GM12878 (cell line): ENCODE data around the gene RRP1B.

ENCODE experiments used
- ASH2L ChIP-seq: fragments of 300-600, 200-600 bp; sonication (generic); IDR thresholded peaks from 2 replicates; pipeline ENCODE4 v1.6.1; 2017; ENCODE audit warnings: low read depth, mild to moderate bottlenecking, borderline replicate concordance
- BCL11A ChIP-seq: IDR thresholded peaks from 2 replicates; pipeline ENCODE4 v1.6.1; 2011; ENCODE audit warnings: low read depth, low read length
- CREM ChIP-seq: IDR thresholded peaks from 2 replicates; pipeline ENCODE4 v1.6.1; 2014; ENCODE audit warnings: antibody characterized with exemption, low read depth
- FOS ChIP-seq: IDR thresholded peaks from 3 replicates; pipeline ENCODE4 v1.6.1; 2011; ENCODE audit warnings: borderline replicate concordance; ENCODE audit not compliant: insufficient read length; ENCODE audit errors: extremely low read depth
- POLR2A ChIP-seq: IDR thresholded peaks from 2 replicates; pipeline ENCODE4 v1.6.1; 2011; ENCODE audit warnings: low read depth, mild to moderate bottlenecking, low read length
- POLR2AphosphoS5 ChIP-seq: IDR thresholded peaks from 2 replicates; pipeline ENCODE4 v1.6.1; 2011; ENCODE audit warnings: mild to moderate bottlenecking, low read length, inconsistent platforms
- SPI1 ChIP-seq: IDR thresholded peaks from 2 replicates; pipeline ENCODE4 v1.6.1; 2011; ENCODE audit warnings: low read depth, mild to moderate bottlenecking, low read length, moderate library complexity, borderline replicate concordance; ENCODE audit not compliant: insufficient read depth
- SREBF2 ChIP-seq: IDR thresholded peaks from 2 replicates; pipeline ENCODE4 v1.6.1; 2012; ENCODE audit warnings: mild to moderate bottlenecking, low read length
- TCF12 ChIP-seq: IDR thresholded peaks from 2 replicates; pipeline ENCODE4 v1.6.1; 2011; ENCODE audit warnings: low read depth, mild to moderate bottlenecking, low read length
- TF ChIP-seq, protein P1 (sequence below): fragments of 450-650 bp; IDR thresholded peaks from 2 replicates; pipeline ENCODE4 v1.6.1; 2017; ENCODE audit warnings: mild to moderate bottlenecking
- TF ChIP-seq, protein P2 (sequence below), 3 experiments: IDR thresholded peaks in 2 of 3; conservative IDR thresholded peaks in 1 of 3; 2 replicates each; pipeline ENCODE4 v1.5.1; 2011; ENCODE audit warnings: low read depth in 3 of 3, low read length in 3 of 3, mild to moderate bottlenecking in 3 of 3, control low read depth in 2 of 3, moderate library complexity in 2 of 3, inconsistent platforms in 1 of 3, mixed read lengths in 1 of 3; ENCODE audit not compliant: control insufficient read depth in 2 of 3, insufficient read depth in 1 of 3; ENCODE audit errors: extremely low read depth in 1 of 3
- TF ChIP-seq, protein P3 (sequence below): fragments of 150-350 bp; IDR thresholded peaks from 2 replicates; pipeline ENCODE4 v1.6.1; 2016; ENCODE audit warnings: low read depth, low read length
- TF ChIP-seq, protein P4 (sequence below): IDR thresholded peaks from 2 replicates; pipeline ENCODE4 v1.6.1; 2012; ENCODE audit warnings: improper control_type of control experiment, low read depth, low read length; ENCODE audit not compliant: insufficient replicate concordance

DNA sequence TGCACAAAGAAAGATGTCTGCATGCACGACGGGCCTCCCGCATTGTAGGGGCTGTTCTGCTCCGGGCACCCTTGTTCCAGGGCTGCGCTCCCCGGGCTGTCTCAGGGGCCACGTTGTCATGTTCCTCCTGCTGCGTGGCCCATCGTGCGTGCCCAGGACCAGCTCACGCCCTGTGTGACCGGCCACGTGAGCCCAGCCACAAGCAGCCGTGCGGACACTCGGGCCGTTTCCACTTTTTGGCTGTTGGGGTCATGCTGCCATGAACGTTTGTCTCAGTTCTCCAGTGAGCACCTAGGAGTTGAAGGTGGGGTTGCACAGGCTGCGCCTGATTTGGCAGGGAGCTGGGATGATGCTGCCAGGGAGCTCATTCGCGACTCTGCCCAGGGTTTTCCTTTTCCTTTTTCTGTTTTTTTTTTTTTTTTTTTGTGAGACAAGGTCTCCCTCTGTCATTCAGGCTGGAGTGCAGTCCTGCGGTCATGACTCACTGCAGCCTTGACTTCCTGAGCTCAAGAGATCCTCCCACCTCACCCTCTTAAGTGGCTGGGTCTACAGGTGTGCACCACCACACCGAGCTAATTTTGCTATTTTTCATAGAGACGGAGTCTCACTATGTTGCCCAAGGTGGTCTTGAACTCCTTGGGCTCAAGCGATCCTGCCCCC lies 77.0 kb downstream of the RRP1B start:
- TF ChIP-seq SPI1, result no peak
- TF ChIP-seq, protein P1, sequence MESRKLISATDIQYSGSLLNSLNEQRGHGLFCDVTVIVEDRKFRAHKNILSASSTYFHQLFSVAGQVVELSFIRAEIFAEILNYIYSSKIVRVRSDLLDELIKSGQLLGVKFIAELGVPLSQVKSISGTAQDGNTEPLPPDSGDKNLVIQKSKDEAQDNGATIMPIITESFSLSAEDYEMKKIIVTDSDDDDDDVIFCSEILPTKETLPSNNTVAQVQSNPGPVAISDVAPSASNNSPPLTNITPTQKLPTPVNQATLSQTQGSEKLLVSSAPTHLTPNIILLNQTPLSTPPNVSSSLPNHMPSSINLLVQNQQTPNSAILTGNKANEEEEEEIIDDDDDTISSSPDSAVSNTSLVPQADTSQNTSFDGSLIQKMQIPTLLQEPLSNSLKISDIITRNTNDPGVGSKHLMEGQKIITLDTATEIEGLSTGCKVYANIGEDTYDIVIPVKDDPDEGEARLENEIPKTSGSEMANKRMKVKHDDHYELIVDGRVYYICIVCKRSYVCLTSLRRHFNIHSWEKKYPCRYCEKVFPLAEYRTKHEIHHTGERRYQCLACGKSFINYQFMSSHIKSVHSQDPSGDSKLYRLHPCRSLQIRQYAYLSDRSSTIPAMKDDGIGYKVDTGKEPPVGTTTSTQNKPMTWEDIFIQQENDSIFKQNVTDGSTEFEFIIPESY, result no peak
- TF ChIP-seq BCL11A, result no peak
- TF ChIP-seq POLR2AphosphoS5, result no peak
- TF ChIP-seq, protein P2, sequence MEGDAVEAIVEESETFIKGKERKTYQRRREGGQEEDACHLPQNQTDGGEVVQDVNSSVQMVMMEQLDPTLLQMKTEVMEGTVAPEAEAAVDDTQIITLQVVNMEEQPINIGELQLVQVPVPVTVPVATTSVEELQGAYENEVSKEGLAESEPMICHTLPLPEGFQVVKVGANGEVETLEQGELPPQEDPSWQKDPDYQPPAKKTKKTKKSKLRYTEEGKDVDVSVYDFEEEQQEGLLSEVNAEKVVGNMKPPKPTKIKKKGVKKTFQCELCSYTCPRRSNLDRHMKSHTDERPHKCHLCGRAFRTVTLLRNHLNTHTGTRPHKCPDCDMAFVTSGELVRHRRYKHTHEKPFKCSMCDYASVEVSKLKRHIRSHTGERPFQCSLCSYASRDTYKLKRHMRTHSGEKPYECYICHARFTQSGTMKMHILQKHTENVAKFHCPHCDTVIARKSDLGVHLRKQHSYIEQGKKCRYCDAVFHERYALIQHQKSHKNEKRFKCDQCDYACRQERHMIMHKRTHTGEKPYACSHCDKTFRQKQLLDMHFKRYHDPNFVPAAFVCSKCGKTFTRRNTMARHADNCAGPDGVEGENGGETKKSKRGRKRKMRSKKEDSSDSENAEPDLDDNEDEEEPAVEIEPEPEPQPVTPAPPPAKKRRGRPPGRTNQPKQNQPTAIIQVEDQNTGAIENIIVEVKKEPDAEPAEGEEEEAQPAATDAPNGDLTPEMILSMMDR (IDR thresholded peaks at IDR 0.05 in 2 of 3, conservative IDR thresholded peaks at IDR 0.05 in 1 of 3; ENCODE audit: control insufficient read depth in 2 of 3, extremely low read depth in 1 of 3, insufficient read depth in 1 of 3, low read depth in 3 of 3, low read length in 3 of 3), result no peak
- no peak; the same call in 1 of the 2 replicates for TF ChIP-seq POLR2A
- TF ChIP-seq ASH2L, result no peak
- TF ChIP-seq, protein P3, sequence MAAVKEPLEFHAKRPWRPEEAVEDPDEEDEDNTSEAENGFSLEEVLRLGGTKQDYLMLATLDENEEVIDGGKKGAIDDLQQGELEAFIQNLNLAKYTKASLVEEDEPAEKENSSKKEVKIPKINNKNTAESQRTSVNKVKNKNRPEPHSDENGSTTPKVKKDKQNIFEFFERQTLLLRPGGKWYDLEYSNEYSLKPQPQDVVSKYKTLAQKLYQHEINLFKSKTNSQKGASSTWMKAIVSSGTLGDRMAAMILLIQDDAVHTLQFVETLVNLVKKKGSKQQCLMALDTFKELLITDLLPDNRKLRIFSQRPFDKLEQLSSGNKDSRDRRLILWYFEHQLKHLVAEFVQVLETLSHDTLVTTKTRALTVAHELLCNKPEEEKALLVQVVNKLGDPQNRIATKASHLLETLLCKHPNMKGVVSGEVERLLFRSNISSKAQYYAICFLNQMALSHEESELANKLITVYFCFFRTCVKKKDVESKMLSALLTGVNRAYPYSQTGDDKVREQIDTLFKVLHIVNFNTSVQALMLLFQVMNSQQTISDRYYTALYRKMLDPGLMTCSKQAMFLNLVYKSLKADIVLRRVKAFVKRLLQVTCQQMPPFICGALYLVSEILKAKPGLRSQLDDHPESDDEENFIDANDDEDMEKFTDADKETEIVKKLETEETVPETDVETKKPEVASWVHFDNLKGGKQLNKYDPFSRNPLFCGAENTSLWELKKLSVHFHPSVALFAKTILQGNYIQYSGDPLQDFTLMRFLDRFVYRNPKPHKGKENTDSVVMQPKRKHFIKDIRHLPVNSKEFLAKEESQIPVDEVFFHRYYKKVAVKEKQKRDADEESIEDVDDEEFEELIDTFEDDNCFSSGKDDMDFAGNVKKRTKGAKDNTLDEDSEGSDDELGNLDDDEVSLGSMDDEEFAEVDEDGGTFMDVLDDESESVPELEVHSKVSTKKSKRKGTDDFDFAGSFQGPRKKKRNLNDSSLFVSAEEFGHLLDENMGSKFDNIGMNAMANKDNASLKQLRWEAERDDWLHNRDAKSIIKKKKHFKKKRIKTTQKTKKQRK, result no peak
- no peak for TF ChIP-seq FOS
- no peak for TF ChIP-seq CREM
- TF ChIP-seq TCF12, result no peak
- TF ChIP-seq, protein P4, sequence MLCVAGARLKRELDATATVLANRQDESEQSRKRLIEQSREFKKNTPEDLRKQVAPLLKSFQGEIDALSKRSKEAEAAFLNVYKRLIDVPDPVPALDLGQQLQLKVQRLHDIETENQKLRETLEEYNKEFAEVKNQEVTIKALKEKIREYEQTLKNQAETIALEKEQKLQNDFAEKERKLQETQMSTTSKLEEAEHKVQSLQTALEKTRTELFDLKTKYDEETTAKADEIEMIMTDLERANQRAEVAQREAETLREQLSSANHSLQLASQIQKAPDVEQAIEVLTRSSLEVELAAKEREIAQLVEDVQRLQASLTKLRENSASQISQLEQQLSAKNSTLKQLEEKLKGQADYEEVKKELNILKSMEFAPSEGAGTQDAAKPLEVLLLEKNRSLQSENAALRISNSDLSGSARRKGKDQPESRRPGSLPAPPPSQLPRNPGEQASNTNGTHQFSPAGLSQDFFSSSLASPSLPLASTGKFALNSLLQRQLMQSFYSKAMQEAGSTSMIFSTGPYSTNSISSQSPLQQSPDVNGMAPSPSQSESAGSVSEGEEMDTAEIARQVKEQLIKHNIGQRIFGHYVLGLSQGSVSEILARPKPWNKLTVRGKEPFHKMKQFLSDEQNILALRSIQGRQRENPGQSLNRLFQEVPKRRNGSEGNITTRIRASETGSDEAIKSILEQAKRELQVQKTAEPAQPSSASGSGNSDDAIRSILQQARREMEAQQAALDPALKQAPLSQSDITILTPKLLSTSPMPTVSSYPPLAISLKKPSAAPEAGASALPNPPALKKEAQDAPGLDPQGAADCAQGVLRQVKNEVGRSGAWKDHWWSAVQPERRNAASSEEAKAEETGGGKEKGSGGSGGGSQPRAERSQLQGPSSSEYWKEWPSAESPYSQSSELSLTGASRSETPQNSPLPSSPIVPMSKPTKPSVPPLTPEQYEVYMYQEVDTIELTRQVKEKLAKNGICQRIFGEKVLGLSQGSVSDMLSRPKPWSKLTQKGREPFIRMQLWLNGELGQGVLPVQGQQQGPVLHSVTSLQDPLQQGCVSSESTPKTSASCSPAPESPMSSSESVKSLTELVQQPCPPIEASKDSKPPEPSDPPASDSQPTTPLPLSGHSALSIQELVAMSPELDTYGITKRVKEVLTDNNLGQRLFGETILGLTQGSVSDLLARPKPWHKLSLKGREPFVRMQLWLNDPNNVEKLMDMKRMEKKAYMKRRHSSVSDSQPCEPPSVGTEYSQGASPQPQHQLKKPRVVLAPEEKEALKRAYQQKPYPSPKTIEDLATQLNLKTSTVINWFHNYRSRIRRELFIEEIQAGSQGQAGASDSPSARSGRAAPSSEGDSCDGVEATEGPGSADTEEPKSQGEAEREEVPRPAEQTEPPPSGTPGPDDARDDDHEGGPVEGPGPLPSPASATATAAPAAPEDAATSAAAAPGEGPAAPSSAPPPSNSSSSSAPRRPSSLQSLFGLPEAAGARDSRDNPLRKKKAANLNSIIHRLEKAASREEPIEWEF, result no peak
- no peak for TF ChIP-seq SREBF2
